Measurements from ENCODE around the gene CAMTA1.

The CAMTA1 gene

GRCh38 chr1:7300893-7301663, 515.8 kb downstream of the CAMTA1 start (continued):
- TF ChIP-seq MYNN (tag by site-specific recombination; IDR thresholded peaks at IDR 0.05; ENCODE audit: borderline replicate concordance) (peak; percentile 53; the same call in 1 of the 2 replicates), ATF2 (tag by site-specific recombination; IDR thresholded peaks at IDR 0.05; ENCODE audit: low read depth) (peak; percentile 83), ZEB2 (tag by site-specific recombination; IDR thresholded peaks at IDR 0.05) (peak; percentile 91), KLF17 (tag by site-specific recombination; IDR thresholded peaks at IDR 0.05) (0 out of 2 replicates have a peak, but pooled peaks have one; percentile 71), ZNF157 (tag by site-specific recombination; IDR thresholded peaks at IDR 0.05) (no peak), ZNF248 (tag by site-specific recombination; IDR thresholded peaks at IDR 0.05) (no peak), PATZ1 (tag by site-specific recombination; IDR thresholded peaks at IDR 0.05) (peak; percentile 57), ZNF23 (tag by site-specific recombination; IDR thresholded peaks at IDR 0.05; ENCODE audit: borderline replicate concordance) (no peak), ZNF488 (tag by site-specific recombination; IDR thresholded peaks at IDR 0.05) (no peak), TCF7L2 (IDR thresholded peaks at IDR 0.05; ENCODE audit: borderline replicate concordance, low read depth, low read length) (peak; percentile 83), ZBTB1 (tag by site-specific recombination; IDR thresholded peaks at IDR 0.05) (peak; percentile 55; the same call in 1 of the 2 replicates), PRDM1 (tag by site-specific recombination; IDR thresholded peaks at IDR 0.05) (0 out of 2 replicates have a peak, but pooled peaks have one; percentile 14), INSM2 (tag by site-specific recombination; IDR thresholded peaks at IDR 0.05) (peak; percentile 95), FEZF1 (tag by site-specific recombination; IDR thresholded peaks at IDR 0.05) (peak; percentile 56), OSR2 (tag by site-specific recombination; IDR thresholded peaks at IDR 0.05) (peak; percentile 94), ZNF555 (tag by site-specific recombination; conservative IDR thresholded peaks at IDR 0.05) (no peak), ZNF280D (tag by site-specific recombination; IDR thresholded peaks at IDR 0.05) (0 out of 2 replicates have a peak, but pooled peaks have one; percentile 31), ZNF514 (tag by site-specific recombination; IDR thresholded peaks at IDR 0.05) (no peak), SP7 (tag by site-specific recombination; IDR thresholded peaks at IDR 0.05) (peak; percentile 95), AEBP2 (tag by site-specific recombination; IDR thresholded peaks at IDR 0.05; ENCODE audit: borderline replicate concordance) (no peak), KLF8 (tag by site-specific recombination; IDR thresholded peaks at IDR 0.05) (0 out of 2 replicates have a peak, but pooled peaks have one; percentile 47), PRDM10 (tag by site-specific recombination; IDR thresholded peaks at IDR 0.05) (0 out of 2 replicates have a peak, but pooled peaks have one; percentile 21)

Measured in HEK293 (cell line).